HepG2 (cell line): ENCODE measurements around the gene DIAPH3. TPM values are rescaled to one million over a fixed set of nuclear protein-coding genes. Genes with fewer than 3 reads are reported as not detected.

Source experiments
- ATAC-seq: fragments of 200-7000 bp; cut with Tn5 transposase; 3 replicates; pipeline ENCODE4 v1.9.1; 2020; ENCODE audit warnings: mild to moderate bottlenecking, moderate library complexity
- BruUV-seq: library from RNA; stranded (reverse); fragments of 400-500 nt; replicated peaks from 2 replicates; lab custom pipeline; 2021; lab: Mats Ljungman, UMichigan
- CTCF ChIA-PET: fragments of 300-600 bp; formaldehyde crosslinking; extraction: SDS; loops from one replicate; lab custom pipeline; 2021; ENCODE audit warnings: low total read pairs, inconsistent platforms, low intra/inter-chr PET ratio; lab: Yijun Ruan, JAX
- POLR2A ChIA-PET: fragments of 350-600 bp; sonication (Branson Sonifier 250); formaldehyde crosslinking; loops from one replicate; lab custom pipeline; 2020; ENCODE audit warnings: antibody characterized with exemption, inconsistent platforms; lab: Yijun Ruan, JAX
- DNase-seq: peaks from one replicate; pipeline ENCODE4 v3.0.0-alpha.2; 2015; ENCODE audit warnings: low spot score
- FAIRE-seq: peaks from 3 replicates; lab custom pipeline; 2011; peaks lifted over from hg19 to GRCh38; lab: Jason Lieb, UNC
- H2AFZ ChIP-seq: one replicate; pipeline ENCODE4 v1.6.1; 2011; ENCODE audit warnings: low read length, inconsistent platforms
- H3K27ac ChIP-seq: fragments of 300-600 bp; 3 replicates; pipeline ENCODE4 v1.8.0; 2011; ENCODE audit warnings: mixed run types, mild to moderate bottlenecking, mixed read lengths, low read length, inconsistent platforms; ENCODE audit not compliant: insufficient read depth; ENCODE audit errors: extremely low read length
- H3K27me3 ChIP-seq, 2 experiments: fragments of 200-600 bp in 1 of 2; 2 replicates in 1 of 2; 3 replicates in 1 of 2; pipeline versions ENCODE4 v1.6.0 to v1.8.0; 2011; ENCODE audit warnings: low read length in 2 of 2, mild to moderate bottlenecking in 2 of 2, moderate library complexity in 2 of 2, inconsistent platforms in 1 of 2; ENCODE audit not compliant: insufficient read depth in 2 of 2, control insufficient read depth in 1 of 2
- H3K36me3 ChIP-seq, 2 experiments: fragments of 200-600 bp in 1 of 2; replicated peaks in 1 of 2; 2 replicates in 1 of 2; 3 replicates in 1 of 2; pipeline versions ENCODE4 v1.5.1 to v1.8.0; 2011; ENCODE audit warnings: low read length in 2 of 2, inconsistent platforms in 1 of 2; ENCODE audit not compliant: insufficient read depth in 2 of 2, control insufficient read depth in 1 of 2
- H3K4me1 ChIP-seq: 2 replicates; pipeline ENCODE4 v1.5.1; 2012; ENCODE audit warnings: low read length, inconsistent platforms; ENCODE audit not compliant: insufficient read depth
- H3K4me2 ChIP-seq: 2 replicates; pipeline ENCODE4 v1.6.0; 2011; ENCODE audit warnings: low read depth, low read length, inconsistent platforms
- H3K4me3 ChIP-seq, 3 experiments: fragments of 200-600 bp in 1 of 3; sonication (generic), shearing (Covaris generic) in 1 of 3; replicated peaks in 1 of 3; 2 replicates each; pipeline ENCODE4 v1.5.1; 2011 to 2016; ENCODE audit warnings: low read length in 3 of 3, inconsistent platforms in 2 of 3, low read depth in 2 of 3, mild to moderate bottlenecking in 2 of 3, control low read depth in 1 of 3, mixed read lengths in 1 of 3; ENCODE audit not compliant: insufficient read depth in 1 of 3
- H3K79me2 ChIP-seq: one replicate; pipeline ENCODE4 v1.6.1; 2011; ENCODE audit warnings: low read length, inconsistent platforms; ENCODE audit not compliant: insufficient read depth
- H3K9ac ChIP-seq: 2 replicates; pipeline ENCODE4 v1.6.0; 2011; ENCODE audit warnings: mild to moderate bottlenecking, low read depth, low read length, inconsistent platforms; ENCODE audit not compliant: insufficient read depth
- H3K9me3 ChIP-seq: 2 replicates; pipeline ENCODE4 v1.5.1; 2012; ENCODE audit warnings: mild to moderate bottlenecking, low read length
- H4K20me1 ChIP-seq: 2 replicates; pipeline ENCODE4 v1.6.0; 2011; ENCODE audit warnings: inconsistent platforms, mild to moderate bottlenecking, low read length, moderate library complexity; ENCODE audit not compliant: insufficient read depth
- ARHGAP35 ChIP-seq: sonication (generic); formaldehyde crosslinking; IDR thresholded peaks from 2 replicates; pipeline ENCODE4 v1.9.0; 2022; ENCODE audit warnings: mild to moderate bottlenecking, inconsistent platforms, moderate library complexity, missing genetic modification reagents, borderline replicate concordance
- HNF4A ChIP-seq: sonication (generic); formaldehyde crosslinking; IDR thresholded peaks from 2 replicates; pipeline ENCODE4 v1.4.0; 2020; ENCODE audit warnings: missing genetic modification reagents
- MAFK ChIP-seq, 2 experiments: IDR thresholded peaks in 1 of 2; conservative IDR thresholded peaks in 1 of 2; 2 replicates each; pipeline ENCODE4 v1.6.1; 2011; ENCODE audit warnings: improper control_type of control experiment in 2 of 2, low read length in 2 of 2
- NCOR1 ChIP-seq: fragments of 200-600 bp; sonication (generic); IDR thresholded peaks from 2 replicates; pipeline ENCODE4 v1.7.0; 2017; ENCODE audit warnings: antibody characterized with exemption, low read length, borderline replicate concordance
- NR3C1 ChIP-seq: sonication (generic); formaldehyde crosslinking; IDR thresholded peaks from 2 replicates; pipeline ENCODE4 v1.4.0; 2020; ENCODE audit warnings: missing genetic modification reagents
- NRL ChIP-seq: sonication (generic); formaldehyde crosslinking; IDR thresholded peaks from 2 replicates; pipeline ENCODE4 v1.5.0; 2020; ENCODE audit warnings: missing genetic modification reagents, mild to moderate bottlenecking, moderate library complexity, borderline replicate concordance
- PAF1 ChIP-seq: IDR thresholded peaks from 2 replicates; pipeline ENCODE4 v1.6.1; 2016; ENCODE audit warnings: missing genetic modification reagents, missing compliant biosample characterization
- PHF20 ChIP-seq: sonication (generic); formaldehyde crosslinking; IDR thresholded peaks from 2 replicates; pipeline ENCODE4 v1.5.0; 2020; ENCODE audit warnings: mild to moderate bottlenecking, missing genetic modification reagents
- PHF5A ChIP-seq: IDR thresholded peaks from one replicate; pipeline ENCODE4 v1.6.1; 2018; ENCODE audit warnings: low read depth, missing genetic modification reagents; ENCODE audit not compliant: unreplicated experiment
- REXO4 ChIP-seq: sonication (generic); formaldehyde crosslinking; IDR thresholded peaks from 2 replicates; pipeline ENCODE4 v1.8.0; 2022; ENCODE audit warnings: missing genetic modification reagents, mild to moderate bottlenecking, borderline replicate concordance
- SMC3 ChIP-seq: IDR thresholded peaks from 2 replicates; pipeline ENCODE4 v1.6.1; 2011; ENCODE audit warnings: low read length, improper control_type of control experiment
- ZBTB21 ChIP-seq: sonication (generic); formaldehyde crosslinking; IDR thresholded peaks from 2 replicates; pipeline ENCODE4 v1.4.0; 2020; ENCODE audit warnings: missing genetic modification reagents
- ZBTB37 ChIP-seq: sonication (generic); formaldehyde crosslinking; IDR thresholded peaks from 2 replicates; pipeline ENCODE4 v1.4.0; 2020; ENCODE audit warnings: mild to moderate bottlenecking, missing genetic modification reagents
- ZNF777 ChIP-seq: sonication (generic); formaldehyde crosslinking; IDR thresholded peaks from 2 replicates; pipeline ENCODE4 v1.4.0; 2020; ENCODE audit warnings: missing genetic modification reagents
- WGBS: methylation state at CpG from one replicate; pipeline ENCODE4 v1.1.6; 2017; ENCODE audit warnings: low lambda C conversion rate; 5-methylcytosine and 5-hydroxymethylcytosine counted together
- in situ Hi-C: cut with HindIII; loops from 2 replicates; pipeline ENCODE4 v1.10.0; 2017; ENCODE audit warnings: low pct_unique_long_range_greater_than_20kb; ENCODE audit not compliant: extremely low pct_ligation_motif_present
- intact Hi-C: fragments of 100-400 bp; cut with micrococcal nuclease; formaldehyde crosslinking; loops from one replicate; pipeline ENCODE4 v1.10.0; 2022; ENCODE audit not compliant: unreplicated experiment
- polyA plus RNA-seq, 8 experiments: library from polyadenylated mRNA; depleted of rRNA in 3 of 8; stranded (reverse) in 7 of 8; unstranded in 1 of 8; fragments of >200 nt; fragmentation: Illumina TruSeq in 4 of 8; extraction: Trizol in 4 of 8; gene quantifications; 2 replicates each; pipeline versions ENCODE4 v1.2.1 to v1.2.3, GENCODE V29; 2011 to 2016; ENCODE audit warnings: low read depth in 4 of 8, missing spikeins in 1 of 8, mixed read lengths in 1 of 8; ENCODE audit not compliant: insufficient read depth in 1 of 8
- total RNA-seq, 5 experiments: library from RNA; depleted of rRNA; stranded (reverse); fragments of >200 nt; fragmentation: Illumina TruSeq; extraction: Trizol; gene quantifications; 2 replicates each; pipeline ENCODE4 v1.2.3, GENCODE V29; 2016; ENCODE audit warnings: low read depth in 1 of 5

Gene DIAPH3
- total and polyA plus RNA-seq, 2 of the 13 experiments (the other 11 are each of a cell fraction or from before 2014, with no cell fraction given): 4.0 to 9.3 TPM

GRCh38 chr13:60018536-60018935, 145.2 kb downstream of the DIAPH3 start:
- in situ Hi-C loops (no loop called here), intact Hi-C loops (no loop called here)
- BruUV-seq: no TSS peak
- no peak overlapping the region for H2AFZ ChIP-seq
- no peaks in the 10 kb centered on the region for H3K27me3 ChIP-seq
- no peaks in the 10 kb centered on the region for H3K79me2 ChIP-seq
- POLR2A ChIA-PET: no interaction called here
- 100% methylated on average over 1 of the region's 1 CpG for WGBS
- H3K9ac ChIP-seq: no peak overlapping the region
- no peak overlapping the region for H3K27ac ChIP-seq
- H4K20me1 ChIP-seq: no peaks in the 10 kb centered on the region
- H3K4me1 ChIP-seq: no peaks in the 10 kb centered on the region
- no peak overlapping the region for H3K4me2 ChIP-seq
- TF ChIP-seq NR3C1 (CRISPR knock-in tag): no peak
- 0 out of 4 replicates have a peak, but pooled peaks of 1 of the 2 experiments have one; percentile 4 for TF ChIP-seq MAFK (conservative IDR thresholded peaks at IDR 0.05 in 1 of 2, IDR thresholded peaks at IDR 0.05 in 1 of 2; ENCODE audit: low read length in 2 of 2)
- no peaks in the 10 kb centered on the region for H3K9me3 ChIP-seq
- FAIRE-seq (no peak), ATAC-seq (no peak), DNase-seq (no peak)
- H3K4me3 ChIP-seq: no peak overlapping the region
- CTCF ChIA-PET: no interaction called here
- no peaks in the 10 kb centered on the region for H3K36me3 ChIP-seq

- Histone ChIP-seq H3K4me1 (no peaks in the 10 kb centered on the region), H3K4me2 (no peak overlapping the region), H2AFZ (no peak overlapping the region), H3K9me3 (no peaks in the 10 kb centered on the region), H3K79me2 (no peaks in the 10 kb centered on the region), H3K27me3 (no peaks in the 10 kb centered on the region), H3K4me3 (no peak overlapping the region), H3K36me3 (no peaks in the 10 kb centered on the region), H4K20me1 (no peaks in the 10 kb centered on the region), H3K9ac (no peak overlapping the region), H3K27ac (no peak overlapping the region)
- BruUV-seq: no TSS peak
- CTCF ChIA-PET: no interaction called here
- WGBS: 97% methylated on average over 4 of the region's 4 CpGs
- POLR2A ChIA-PET: no interaction called here
- intact Hi-C loops (no loop called here), in situ Hi-C loops (no loop called here)
- DNase-seq: no peak
- TF ChIP-seq NRL (CRISPR knock-in tag) (no peak), ARHGAP35 (no peak), PHF20 (CRISPR knock-in tag) (no peak), ZBTB21 (no peak), PHF5A (no peak), ZBTB37 (CRISPR knock-in tag) (no peak), REXO4 (CRISPR knock-in tag) (no peak), NCOR1 (no peak), ZNF777 (CRISPR knock-in tag) (no peak), SMC3 (no peak), PAF1 (CRISPR knock-in tag) (no peak), HNF4A (CRISPR knock-in tag) (no peak)
- no peak for FAIRE-seq
- no peak for ATAC-seq
These were observed 147.5 kb downstream of the DIAPH3 start for GRCh38 chr13:60016229-60016628.
